ENCODE measurements around the gene SPAG8.

DNA sequence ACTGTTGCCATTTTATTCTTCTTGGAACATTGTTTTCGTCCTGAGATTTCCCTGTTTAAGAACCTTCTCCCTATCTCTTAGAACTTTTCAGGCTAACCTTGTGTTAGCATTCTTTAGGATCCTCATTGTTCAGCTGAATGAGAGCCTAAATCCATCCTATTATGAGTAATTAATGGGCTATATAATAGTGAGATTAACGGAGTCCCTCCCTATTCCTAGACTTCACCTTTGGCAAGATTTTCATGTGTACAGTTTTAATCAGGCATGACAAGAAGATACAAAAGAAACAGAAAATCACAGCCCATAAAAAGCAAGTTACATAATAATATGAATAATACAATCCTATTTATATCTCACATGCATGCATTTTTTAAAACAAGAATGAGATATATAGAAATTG, 48.9 kb downstream of the SPAG8 start:
- TF ChIP-seq, protein P1, sequence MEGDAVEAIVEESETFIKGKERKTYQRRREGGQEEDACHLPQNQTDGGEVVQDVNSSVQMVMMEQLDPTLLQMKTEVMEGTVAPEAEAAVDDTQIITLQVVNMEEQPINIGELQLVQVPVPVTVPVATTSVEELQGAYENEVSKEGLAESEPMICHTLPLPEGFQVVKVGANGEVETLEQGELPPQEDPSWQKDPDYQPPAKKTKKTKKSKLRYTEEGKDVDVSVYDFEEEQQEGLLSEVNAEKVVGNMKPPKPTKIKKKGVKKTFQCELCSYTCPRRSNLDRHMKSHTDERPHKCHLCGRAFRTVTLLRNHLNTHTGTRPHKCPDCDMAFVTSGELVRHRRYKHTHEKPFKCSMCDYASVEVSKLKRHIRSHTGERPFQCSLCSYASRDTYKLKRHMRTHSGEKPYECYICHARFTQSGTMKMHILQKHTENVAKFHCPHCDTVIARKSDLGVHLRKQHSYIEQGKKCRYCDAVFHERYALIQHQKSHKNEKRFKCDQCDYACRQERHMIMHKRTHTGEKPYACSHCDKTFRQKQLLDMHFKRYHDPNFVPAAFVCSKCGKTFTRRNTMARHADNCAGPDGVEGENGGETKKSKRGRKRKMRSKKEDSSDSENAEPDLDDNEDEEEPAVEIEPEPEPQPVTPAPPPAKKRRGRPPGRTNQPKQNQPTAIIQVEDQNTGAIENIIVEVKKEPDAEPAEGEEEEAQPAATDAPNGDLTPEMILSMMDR (optimal IDR thresholded peaks at IDR 0.05 in 1 of 3, IDR thresholded peaks at IDR 0.05 in 1 of 3, conservative IDR thresholded peaks at IDR 0.05 in 1 of 3; ENCODE audit: extremely low read depth in 1 of 3, insufficient read depth in 2 of 3, low read length in 3 of 3), result no peak
- TF ChIP-seq EZH2 (IDR thresholded peaks at IDR 0.05; ENCODE audit: low read length), result no peak

Data from keratinocyte (primary cell).